Raji (cell line): Measurements from ENCODE around the gene CEP85L.

Experiments
- POLR2A ChIP-seq: IDR thresholded peaks from 2 replicates; pipeline ENCODE4 v1.6.1; 2011; ENCODE audit warnings: low read depth, low read length, control low read depth; ENCODE audit not compliant: insufficient read depth

The CEP85L gene

DNA sequence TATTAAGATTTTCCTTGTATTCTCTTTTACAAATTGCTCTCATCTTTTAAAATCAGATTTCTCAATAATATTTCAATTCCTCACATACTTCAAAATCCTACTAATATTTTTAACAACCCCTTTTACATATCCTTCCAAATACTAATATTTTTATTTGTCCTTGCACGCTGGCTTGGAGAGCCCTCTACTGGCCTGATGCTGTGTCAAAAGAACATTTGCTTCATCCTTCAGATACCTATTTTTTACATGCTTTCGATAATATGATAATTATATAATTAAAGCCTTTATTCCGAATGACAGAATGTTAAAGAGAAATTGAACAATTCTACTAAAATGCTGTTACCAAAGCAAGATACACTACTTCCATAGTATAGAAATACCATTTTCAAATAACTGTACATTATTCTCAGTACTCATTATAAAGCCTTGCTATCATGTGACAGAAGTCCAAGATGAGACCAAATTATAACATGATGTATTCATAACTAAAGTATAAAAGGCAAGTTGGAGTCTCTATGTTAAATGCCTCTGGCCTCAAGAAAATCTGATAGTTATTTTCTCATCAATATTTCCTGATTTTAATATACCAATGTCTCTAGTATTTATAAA is 142.3 kb downstream of the CEP85L start:
- TF ChIP-seq POLR2A = no peak

DNA sequence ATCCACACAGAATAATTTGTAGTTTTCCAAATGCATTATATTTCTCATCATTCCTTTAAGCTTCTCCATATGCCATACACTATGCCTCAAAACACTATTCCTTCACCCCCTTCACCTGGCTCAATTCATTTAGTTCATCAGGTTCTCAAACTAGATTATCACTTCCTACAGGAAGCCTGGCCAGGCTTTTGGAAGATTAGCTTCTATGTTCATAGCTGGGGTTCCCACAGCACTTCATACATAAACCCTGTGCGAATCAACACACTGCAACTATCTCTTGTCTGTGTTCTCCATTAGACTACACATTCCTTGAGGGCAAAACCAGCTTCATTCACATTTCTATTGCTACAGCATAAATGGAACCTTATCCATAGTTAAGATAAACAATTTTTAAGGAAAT is 143.8 kb downstream of the CEP85L start:
- TF ChIP-seq POLR2A = no peak

DNA sequence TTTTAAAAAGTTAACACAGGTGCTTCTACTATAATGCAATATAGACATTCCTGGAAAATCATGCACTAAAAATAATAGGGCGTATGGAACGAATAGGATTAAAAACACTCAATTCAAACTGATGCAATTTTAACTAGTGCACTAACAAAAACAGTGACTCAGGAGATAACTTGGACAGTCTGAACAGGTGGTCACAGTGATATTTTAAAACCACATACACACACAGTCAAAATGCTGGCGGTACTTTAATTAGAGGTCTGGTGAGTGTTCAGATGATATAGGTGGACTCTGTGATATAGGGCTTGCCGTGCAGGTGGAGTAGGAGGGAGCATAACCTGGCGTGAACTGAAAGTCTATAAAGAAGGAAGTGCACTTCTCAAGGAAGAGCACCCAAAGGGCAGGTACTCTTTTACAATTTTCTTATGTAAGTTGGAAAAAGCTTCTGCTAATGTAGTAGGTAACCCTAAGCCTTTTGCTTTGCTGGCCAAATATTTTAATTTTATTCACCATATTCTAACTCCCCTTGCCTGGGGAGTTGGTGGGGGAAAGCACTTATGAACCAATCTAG is 145.2 kb downstream of the CEP85L start:
- no peak for TF ChIP-seq POLR2A

DNA sequence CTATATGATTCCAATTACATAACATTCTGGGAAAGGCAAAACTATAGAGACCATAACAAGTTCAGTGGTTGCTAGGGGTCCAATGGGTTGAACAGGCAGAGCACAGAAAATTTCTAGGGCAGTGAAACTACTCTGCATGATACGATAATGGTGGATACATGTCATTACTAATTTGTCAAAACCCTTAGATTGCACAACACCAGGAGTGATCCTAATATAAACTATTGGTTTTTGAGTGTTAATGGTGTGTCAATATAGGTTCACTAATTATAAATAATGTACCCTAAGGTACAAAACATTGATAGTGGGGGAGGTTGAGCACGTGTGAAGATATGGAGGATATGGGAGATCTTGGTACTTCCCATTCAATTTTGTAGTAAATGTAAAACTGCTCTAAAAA is 145.7 kb downstream of the CEP85L start:
- no peak for TF ChIP-seq POLR2A

DNA sequence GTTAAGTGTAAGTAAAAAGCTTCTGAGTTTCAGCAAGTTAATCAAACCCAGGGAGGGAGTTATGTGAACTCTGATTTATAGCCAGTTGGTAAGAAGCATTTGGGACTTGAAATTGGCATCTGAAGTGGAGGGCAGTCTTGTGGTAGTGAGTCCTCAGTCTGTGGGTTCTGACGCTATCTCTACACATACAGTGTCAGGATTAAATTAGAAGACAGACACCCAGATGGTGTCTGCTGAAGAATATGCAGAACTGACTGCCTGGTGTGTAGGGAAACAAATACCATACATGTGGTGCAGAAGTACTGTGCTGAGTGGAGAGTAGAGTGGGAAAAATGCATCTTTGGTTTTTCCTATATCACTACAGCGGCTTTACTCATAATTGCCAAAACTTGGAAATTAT is 146.8 kb downstream of the CEP85L start:
- TF ChIP-seq POLR2A = no peak

DNA sequence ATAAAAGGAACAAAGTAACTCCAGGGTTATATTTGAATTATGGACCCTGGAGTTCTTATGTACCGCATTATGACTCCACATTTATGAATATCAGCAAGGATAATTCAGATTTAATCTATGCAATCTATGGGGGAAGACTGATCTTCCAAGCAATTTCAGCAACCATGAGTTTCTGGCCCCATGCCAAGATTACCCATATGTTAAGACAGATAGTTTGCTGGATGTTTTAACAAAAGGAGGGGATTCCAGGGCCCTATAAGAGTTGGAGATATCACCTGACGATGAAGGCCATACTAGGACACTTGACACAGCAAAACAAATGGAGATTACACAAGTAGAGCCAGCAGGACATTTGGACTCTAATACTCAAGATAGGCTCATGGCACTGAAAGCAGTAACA is 149.2 kb downstream of the CEP85L start:
- TF ChIP-seq POLR2A = no peak

DNA sequence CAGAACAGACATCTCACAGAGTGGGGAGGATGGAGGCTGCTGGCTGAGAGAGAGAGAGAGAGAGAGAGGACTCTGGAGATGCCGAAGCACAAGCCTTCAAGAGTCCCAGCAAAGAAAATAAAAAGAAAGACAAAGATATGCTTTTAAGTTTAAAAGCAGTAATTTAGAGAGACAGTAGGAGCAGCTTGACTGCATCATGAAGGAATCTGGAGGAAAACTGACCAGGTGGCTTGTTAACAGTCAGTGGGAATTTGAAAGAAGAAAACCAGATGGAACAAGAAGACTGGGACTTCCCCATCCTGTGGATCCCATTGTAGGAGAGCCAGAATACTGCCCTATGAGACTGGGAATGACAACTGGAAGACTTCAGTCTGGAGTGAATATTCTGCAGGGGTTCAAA is 149.6 kb downstream of the CEP85L start:
- no peak for TF ChIP-seq POLR2A

DNA sequence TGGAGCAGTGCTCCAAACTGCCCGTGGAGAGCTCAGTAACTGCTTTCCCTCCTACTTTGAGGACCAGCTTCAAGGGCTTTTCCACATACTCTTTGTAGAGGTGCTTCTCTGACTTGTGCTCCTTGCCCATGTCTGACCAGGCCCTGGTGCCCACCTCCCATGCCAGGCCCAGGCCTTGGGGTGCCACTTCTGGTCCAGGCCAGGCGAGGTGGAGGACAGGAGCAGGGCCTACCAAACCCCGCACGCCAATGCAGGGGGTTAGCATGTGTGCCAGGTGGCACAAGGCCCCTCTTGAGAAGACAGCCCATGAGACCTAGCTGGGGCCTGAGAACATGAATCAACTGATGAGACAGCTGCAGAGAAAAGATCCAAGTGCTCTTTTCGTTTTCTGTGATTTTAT is 150.3 kb downstream of the CEP85L start:
- TF ChIP-seq POLR2A = no peak

DNA sequence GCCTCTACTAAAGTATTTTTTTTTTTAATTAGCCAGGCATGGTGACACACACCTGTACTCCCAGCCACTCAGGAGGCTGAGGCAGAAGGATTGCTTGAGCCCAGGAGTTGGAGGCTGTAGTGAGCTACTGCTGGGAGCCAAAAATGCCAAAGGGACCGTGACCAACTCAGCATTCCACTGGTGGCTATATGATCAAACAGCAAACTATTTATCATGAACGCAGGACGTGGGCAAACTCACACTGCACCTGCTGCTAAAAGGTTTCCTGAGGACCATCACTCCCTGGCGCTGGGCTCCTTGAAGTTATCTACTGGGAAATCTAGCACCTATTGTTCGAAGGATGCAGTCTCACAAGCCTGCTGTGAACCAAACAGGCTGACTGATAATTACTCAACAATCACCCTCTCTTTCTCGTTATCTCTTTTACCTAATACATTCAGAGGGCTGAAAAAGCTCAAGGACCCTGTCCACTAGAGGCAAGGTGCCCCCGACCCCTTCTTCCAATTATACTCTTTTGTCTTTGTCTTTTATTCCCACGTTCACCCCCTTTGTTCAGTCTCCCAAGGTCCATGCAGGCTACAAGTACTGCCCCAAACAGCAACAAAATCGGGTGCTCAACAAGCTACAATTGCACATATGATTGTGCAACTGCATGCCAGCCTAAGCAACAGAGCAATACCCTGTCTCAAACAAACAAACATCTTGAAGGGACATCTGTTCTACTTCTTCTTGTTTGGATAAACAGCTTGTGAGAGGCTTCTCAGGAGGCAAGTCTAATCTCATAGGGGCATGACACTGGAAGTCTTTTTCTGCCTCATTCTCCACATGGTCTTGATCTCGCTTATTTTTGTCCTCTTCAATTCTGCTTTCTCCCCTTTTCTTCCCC is 151.0 kb downstream of the CEP85L start:
- no peak for TF ChIP-seq POLR2A

DNA sequence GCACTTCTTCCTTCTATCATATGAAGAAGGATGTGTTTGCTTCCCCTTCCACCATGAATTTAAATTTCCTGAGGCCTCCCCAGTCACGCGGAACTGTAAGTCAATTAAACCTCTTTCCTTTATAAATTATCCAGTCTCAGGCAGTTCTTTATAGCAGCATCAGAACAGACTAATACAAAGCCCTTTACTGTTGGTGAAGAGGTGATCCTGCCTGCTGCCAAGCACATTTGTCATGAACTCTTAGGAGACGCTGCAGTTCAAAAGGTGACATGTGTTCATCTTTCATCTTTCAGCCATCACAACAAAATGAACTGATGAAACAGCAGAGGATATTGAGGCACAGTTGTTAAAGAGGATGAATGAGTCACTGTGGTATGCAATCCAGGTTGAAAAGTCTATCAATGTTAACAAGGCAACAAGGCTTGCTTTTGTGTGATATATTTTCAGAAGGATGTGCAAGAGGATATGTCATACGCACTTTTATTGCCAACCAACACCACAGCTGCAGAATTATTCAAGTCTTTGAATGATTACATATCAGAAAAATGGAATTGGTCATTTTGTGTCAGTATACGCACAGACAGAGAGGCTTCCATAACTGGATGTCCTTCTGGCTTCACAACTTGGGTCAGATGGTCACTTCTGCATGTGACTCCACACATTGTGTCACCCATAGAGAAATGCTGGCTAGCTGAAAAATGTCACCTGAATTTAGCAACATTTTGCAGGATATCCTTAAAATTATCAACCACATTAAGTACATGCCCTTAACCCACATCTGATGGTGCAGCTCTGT is 155.7 kb downstream of the CEP85L start:
- TF ChIP-seq POLR2A = no peak

DNA sequence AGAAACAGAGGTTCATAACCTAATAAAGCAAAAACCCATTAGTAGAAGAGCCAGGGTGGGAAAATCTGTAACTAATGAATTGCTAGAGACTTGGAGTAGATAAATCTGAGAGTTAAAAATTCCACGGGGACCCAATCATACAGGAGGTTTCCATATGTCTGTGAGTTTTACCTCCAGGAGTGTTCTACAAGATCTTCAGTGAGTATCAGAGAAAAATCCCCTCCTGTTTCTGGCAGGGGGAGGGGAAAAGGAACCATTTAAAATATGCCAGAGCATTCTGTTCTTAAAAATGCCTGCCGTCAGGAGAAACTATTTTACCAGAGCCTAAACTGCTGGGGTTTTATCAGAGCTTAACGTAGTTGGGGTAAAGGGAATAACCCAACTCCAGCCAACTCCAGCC is 157.3 kb downstream of the CEP85L start:
- TF ChIP-seq POLR2A = no peak

DNA sequence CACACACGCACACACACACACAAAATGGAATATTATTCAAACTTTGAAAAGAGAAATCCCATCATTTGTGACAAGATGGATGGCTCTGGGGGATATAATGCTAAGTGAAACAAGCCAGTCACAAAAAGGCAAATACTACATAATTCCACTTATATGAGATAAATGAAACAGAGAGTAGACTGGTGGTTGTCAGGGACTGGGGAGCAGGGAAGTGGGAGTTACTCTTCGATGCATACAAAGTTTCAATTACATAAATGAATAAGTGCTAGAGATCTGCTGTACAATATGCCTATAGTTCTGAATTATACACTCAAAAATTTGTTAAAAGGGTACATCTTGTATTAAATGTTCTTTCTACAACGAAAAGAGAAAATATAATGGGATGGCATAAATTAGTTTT is 161.4 kb downstream of the CEP85L start:
- TF ChIP-seq POLR2A = no peak

DNA sequence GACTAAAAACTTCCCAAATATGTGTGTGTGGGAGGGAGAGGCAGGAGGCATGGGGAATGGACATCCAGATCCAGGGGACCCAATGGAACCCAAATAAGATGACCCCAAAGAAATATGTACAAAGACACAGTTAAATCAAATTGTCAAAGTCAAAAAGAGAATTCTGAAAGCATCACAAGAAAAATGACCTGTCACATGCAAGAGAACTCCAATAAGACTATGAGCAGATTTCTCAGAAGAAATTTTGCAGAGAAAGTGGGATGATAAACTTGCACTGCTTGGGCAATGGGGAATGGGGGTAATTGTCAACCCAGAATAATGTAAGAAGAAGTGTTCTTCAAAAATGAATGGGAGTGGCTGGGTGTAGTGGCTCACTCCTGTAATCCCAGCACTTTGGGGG is 162.8 kb downstream of the CEP85L start:
- TF ChIP-seq POLR2A = no peak

DNA sequence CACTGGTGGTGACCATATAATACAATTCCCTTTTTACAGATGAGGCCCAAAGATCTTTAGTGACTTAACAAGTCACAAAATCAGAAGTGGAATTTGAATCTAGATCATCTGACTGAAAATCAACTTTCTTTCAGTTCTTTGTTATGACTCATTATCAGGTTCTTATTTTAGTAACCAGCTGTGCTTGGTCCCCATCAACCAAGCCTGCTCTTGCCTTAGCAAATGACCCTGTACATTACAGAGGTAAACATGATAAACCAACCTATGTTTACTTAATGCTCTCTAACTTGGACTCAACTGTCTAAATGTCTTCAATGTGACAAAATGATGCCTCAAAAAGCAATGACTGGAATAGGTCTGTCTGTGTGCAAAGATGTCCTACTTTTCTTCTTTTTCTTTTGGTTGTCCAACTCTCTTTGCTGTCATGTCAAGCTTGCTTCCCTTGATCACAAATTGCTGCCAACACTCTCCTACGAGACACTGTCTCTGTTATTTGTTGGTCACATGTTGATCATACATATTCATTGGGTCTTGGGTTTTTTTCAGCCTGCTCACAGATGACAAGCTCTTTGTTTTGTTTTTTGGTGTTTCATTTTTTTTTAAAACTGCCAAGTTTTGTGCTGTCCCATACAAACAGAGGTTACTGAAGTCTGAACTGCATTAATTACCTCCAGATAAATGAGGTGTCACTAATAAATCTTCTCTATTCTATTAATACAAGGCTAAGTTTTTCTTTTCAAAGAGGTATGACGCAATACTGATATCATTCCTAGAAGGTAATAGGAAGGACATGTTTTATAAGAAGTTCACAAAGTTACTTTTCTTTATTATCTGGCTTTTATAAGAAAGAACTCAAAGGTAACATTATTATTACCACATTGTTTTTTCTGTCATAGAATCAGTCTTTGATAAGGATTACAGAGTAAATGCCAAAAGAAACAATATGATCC is 165.5 kb downstream of the CEP85L start:
- TF ChIP-seq POLR2A = no peak
